ENCODE measurements around the gene AQP7.
"Not testable (repeated sequence)": the region's sequence is repeated elsewhere in the genome, so short reads cannot be mapped to it uniquely, and the experiment has no call there.

GRCh38 chr9:33399047-33399446, 3.3 kb downstream of the AQP7 start:
- TF ChIP-seq, protein P1, sequence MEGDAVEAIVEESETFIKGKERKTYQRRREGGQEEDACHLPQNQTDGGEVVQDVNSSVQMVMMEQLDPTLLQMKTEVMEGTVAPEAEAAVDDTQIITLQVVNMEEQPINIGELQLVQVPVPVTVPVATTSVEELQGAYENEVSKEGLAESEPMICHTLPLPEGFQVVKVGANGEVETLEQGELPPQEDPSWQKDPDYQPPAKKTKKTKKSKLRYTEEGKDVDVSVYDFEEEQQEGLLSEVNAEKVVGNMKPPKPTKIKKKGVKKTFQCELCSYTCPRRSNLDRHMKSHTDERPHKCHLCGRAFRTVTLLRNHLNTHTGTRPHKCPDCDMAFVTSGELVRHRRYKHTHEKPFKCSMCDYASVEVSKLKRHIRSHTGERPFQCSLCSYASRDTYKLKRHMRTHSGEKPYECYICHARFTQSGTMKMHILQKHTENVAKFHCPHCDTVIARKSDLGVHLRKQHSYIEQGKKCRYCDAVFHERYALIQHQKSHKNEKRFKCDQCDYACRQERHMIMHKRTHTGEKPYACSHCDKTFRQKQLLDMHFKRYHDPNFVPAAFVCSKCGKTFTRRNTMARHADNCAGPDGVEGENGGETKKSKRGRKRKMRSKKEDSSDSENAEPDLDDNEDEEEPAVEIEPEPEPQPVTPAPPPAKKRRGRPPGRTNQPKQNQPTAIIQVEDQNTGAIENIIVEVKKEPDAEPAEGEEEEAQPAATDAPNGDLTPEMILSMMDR (conservative IDR thresholded peaks at IDR 0.05): not testable (repeated sequence)
- TF ChIP-seq EZH2 (IDR thresholded peaks at IDR 0.05; ENCODE audit: low read depth): not testable (repeated sequence)
